ENCODE measurements around the gene CNDP2. TPM values are rescaled to one million over a fixed set of nuclear protein-coding genes. Genes with fewer than 3 reads are reported as not detected.
A peak's percentile ranks its signal among the peaks of the same experiment; 100 is the strongest.

CNDP2 gene
- 24.7 and 34.7 TPM in 2 replicates for total RNA-seq (2014; rRNA removed; shearing (Covaris generic))

GRCh38 chr18:74495581-74496507 lies at the start of gene CNDP2:
Gene CNDP2 (plus strand): TSS chr18:74496363. CDS start chr18:74499974, 3,611 bp downstream.
- DNase-seq (ENCODE audit: low read depth), result peak; percentile 95

GRCh38 chr18:74446631-74447403 lies 49.3 kb upstream of the CNDP2 start:
- DNase-seq (ENCODE audit: low read depth), result no peak

- DNase-seq (ENCODE audit: low read depth), result no peak
These were observed 48.6 kb upstream of the CNDP2 start for GRCh38 chr18:74447404-74448152.

- no peak for DNase-seq (ENCODE audit: low read depth)
These were observed 45.5 kb upstream of the CNDP2 start for GRCh38 chr18:74450626-74451025.

- DNase-seq (ENCODE audit: low read depth), result no peak
These were observed 45.0 kb upstream of the CNDP2 start for GRCh38 chr18:74451148-74451547.

GRCh38 chr18:74453016-74453566 lies 43.1 kb upstream of the CNDP2 start:
- DNase-seq (ENCODE audit: low read depth), result no peak

GRCh38 chr18:74453642-74454198 lies 42.4 kb upstream of the CNDP2 start:
- DNase-seq (ENCODE audit: low read depth), result no peak

GRCh38 chr18:74454279-74454751 lies 41.8 kb upstream of the CNDP2 start:
- DNase-seq (ENCODE audit: low read depth), result no peak

- DNase-seq (ENCODE audit: low read depth), result no peak
These were observed 40.8 kb upstream of the CNDP2 start for GRCh38 chr18:74455386-74455785.

GRCh38 chr18:74456017-74456348 lies 40.2 kb upstream of the CNDP2 start:
- no peak for DNase-seq (ENCODE audit: low read depth)

- DNase-seq (ENCODE audit: low read depth), result no peak
These were observed 39.7 kb upstream of the CNDP2 start for GRCh38 chr18:74456349-74457042.

GRCh38 chr18:74457043-74457724 lies 39.0 kb upstream of the CNDP2 start, which contains the start of gene DIPK1C:
Gene DIPK1C (minus strand): TSS chr18:74457308. CDS start chr18:74457259, 49 bp downstream.
- DNase-seq (ENCODE audit: low read depth), result no peak

GRCh38 chr18:74457725-74458421 lies 38.3 kb upstream of the CNDP2 start:
- no peak for DNase-seq (ENCODE audit: low read depth)

- DNase-seq (ENCODE audit: low read depth), result no peak
These were observed 36.3 kb upstream of the CNDP2 start for GRCh38 chr18:74459889-74460288.

GRCh38 chr18:74460825-74461224 lies 35.3 kb upstream of the CNDP2 start:
- no peak for DNase-seq (ENCODE audit: low read depth)

- no peak for DNase-seq (ENCODE audit: low read depth)
These were observed 32.9 kb upstream of the CNDP2 start for GRCh38 chr18:74463254-74463653.

GRCh38 chr18:74463983-74464382 lies 32.2 kb upstream of the CNDP2 start:
- no peak for DNase-seq (ENCODE audit: low read depth)

GRCh38 chr18:74465775-74466174 lies 30.4 kb upstream of the CNDP2 start:
- DNase-seq (ENCODE audit: low read depth), result no peak

- DNase-seq (ENCODE audit: low read depth), result no peak
These were observed 27.6 kb upstream of the CNDP2 start for GRCh38 chr18:74468547-74469061.
